NCI-H446 treated with DMSO at 0.1 percent for 48 hours (cell line): ENCODE data around the gene SCYGR1.
"Not testable (repeated sequence)": the region's sequence is repeated elsewhere in the genome, so short reads cannot be mapped to it uniquely, and the experiment has no call there.

Experiments used
- DNase-seq: peaks from one replicate; lab custom pipeline; 2025; lab: John Stamatoyannopoulos, UW

SCYGR1 gene, protein sequence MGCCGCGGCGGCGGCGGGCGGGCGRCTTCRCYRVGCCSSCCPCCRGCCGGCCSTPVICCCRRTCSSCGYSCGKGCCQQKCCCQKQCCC

DNA sequence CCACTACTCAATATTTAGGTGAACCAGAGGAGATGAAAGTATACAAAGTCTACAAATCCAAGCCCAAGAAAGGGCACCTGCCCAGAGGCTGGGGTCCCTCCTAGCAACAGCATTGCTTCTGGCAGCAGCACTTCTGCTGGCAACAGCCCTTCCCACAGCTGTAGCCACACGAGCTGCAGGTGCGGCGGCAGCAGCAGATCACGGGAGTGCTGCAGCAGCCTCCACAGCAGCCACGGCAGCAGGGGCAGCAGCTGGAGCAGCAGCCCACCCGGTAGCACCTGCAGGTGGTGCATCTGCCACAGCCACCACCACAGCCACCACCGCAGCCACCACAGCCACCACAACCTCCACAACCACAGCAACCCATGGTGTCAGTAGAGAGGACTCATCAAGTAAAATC is at the start of gene SCYGR1:
Gene SCYGR1, minus strand, starts transcription at position 367 of the 400 bp plus-strand sequence. Its CDS starts 0 bp downstream, at position 367.
- not testable (repeated sequence) for DNase-seq

DNA sequence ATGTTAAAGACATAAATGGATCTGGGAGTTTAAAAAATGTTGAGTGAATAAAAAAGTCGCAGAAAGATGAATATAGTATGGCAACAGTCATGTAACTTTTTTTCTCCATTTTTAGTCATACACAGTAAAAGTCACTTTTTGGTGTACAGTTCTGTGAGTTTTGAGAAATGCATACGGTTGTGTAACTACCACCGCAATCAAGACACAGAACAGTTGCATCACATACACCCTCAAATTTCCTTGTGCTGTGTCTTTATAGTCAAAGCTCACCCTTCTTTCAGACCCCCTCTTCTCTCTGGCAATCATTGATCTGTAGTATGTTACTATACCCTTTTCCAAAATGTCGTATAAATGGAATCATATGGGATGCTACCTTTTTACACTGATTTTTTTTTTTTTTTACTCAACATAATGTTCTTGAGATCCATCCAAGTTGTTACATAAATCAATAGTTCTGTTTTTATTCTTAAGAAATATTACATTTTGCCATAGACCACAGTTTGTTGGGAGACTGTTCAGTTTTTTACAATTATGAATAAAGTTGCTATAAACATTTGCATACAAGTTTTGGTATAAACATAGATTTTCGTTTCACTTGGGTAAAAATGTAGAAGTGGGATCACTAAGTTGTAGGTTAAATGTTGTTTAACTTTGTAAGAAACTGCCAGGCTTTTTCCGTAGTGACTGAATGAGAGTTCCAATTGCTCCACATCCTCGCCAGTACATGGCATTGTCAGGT is 48.9 kb upstream of the SCYGR1 start:
- DNase-seq = no peak

DNA sequence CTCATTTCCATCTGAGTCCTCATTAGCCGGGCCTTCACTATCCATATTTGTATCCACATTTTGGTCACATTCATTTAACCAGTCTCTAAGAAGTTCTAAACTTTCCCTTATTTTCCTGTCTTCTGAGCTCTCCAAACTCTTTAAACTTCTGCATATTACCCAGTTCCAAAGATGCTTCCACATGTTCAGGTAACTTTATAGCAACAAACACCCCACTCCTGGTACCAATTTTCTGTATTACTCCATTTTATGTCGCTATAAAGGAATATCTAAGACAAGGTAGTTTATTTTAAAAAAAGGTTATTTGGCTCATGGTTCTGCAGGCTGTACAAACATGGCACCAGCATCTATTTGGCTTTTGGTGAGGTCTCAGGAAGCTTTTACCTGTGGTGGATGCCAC is 45.4 kb upstream of the SCYGR1 start:
- DNase-seq = no peak

DNA sequence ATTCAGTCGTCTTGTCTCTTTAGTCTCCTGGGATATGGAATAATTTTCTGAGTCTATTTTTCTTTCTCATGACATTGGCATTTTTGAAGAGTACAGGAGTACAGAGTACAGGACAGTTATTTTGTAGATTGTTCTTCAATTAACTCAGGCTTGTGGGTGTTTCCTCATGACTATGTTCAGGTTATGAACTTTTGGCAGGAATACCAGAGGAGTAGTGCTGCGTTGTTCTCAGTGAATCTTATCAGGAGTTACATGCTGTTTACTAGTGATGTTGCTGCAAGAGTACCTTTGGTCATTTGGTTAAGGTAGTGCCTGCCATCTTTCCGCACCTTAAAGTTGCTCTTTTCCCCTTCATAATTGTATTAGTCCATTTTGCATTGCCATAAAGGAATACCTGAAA is 42.9 kb upstream of the SCYGR1 start:
- no peak for DNase-seq

DNA sequence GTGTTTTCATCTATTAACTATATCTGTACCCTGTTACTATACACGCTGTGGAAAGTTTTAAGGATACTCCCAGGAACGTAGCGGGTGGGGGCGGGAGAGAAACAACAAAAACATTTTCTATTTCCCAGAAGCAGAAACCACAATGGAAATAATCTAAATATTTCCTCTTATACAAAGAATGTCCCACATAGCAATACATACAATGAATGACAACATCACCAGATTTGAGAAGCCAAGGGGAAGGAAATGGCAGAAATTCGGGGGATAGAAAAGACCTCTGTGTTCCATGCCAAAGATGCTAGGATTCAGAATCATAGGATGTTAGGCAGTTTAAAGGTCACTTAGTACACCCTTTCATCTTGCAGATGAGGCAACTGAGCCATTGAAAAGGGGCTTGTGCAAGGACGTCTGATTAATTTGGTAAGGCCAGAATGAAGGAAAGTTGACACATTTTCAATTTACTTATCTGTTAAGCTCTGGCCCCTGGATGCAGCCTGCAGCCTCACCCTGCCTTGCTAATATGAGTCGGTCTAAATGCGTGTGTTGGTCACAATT is 41.1 kb upstream of the SCYGR1 start:
- DNase-seq = no peak

DNA sequence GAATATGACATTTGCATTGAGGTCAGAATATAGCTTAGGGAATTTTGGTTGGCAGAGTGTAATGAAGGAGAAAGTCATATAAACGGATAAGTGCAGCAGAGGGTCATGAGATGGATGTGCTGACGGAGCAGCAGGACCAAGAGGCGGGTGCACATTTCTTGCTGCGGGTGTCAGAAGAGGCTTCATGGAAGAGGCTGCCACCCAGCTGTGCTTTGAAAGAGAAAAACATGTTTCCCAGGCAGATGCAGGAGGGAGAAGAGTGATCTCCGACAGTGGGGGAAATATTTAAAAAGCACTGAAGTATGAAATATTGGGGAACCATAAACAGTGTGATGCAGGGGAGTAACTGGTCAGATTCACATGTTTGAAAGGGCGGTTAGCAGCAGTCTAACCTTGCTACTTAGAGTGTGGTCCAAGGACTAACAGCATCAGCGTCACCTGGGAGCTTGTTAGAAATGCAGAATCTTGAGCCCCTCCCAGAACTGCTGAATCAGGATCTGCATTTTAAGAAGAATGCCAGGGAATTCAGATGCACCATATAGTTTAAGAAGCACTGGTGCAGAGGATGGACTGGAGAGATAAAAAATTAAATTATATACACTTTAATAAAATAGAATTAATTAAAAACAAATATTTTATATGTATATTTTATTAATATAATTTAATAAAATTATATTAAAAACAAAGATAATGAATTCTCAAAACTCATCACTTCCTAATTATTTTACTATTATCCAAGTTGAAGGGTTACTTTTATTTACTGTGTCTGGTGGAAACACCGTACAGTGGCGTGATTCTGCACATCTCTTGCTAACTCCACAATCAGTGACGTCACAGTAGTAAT is 36.1 kb upstream of the SCYGR1 start:
- DNase-seq = no peak

DNA sequence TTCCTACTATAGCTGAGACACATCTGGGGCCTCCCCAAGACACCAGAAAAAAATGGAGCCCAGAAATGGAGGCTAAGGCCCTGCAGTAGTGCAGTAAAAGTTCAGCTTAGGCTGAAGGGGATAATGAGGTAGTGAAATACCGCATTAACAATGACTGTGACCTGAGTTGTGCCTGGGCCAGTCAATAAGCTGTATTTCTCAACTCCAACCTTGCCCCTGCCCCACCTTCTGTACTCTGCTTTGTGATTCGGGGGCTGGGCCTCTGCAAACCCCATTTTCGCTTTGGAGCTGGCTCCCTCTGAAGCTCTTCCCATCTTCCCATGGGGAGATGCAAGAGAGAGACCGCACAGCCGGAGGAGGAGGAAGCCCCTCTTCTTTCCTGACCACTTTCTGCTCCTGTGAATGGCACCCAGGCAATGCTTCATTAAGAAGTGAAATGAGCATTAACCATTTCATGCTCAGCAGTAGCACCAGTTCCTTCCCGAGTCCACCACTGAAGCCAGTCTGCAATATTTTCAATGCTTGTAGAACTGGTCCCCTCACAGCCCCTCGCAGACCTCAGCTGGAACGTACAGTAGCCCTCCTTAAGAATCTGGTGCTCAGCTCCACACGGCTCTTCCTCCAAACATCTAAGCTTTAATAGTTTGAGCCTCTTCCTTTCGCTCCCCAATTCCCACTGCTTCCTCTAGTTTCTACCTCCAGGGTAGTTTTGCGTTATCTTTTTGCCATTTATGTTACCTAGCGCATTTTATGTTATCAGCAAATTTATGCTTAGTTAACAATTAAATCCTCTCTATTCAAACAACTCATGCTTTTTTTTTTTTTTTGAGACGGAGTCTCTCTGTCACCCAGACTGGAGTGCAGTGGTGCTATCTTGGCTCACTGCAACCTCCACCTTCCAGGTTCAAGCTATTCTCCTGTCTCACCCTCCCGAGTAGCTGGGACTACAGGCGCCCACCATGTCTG is 32.6 kb upstream of the SCYGR1 start:
- no peak for DNase-seq

DNA sequence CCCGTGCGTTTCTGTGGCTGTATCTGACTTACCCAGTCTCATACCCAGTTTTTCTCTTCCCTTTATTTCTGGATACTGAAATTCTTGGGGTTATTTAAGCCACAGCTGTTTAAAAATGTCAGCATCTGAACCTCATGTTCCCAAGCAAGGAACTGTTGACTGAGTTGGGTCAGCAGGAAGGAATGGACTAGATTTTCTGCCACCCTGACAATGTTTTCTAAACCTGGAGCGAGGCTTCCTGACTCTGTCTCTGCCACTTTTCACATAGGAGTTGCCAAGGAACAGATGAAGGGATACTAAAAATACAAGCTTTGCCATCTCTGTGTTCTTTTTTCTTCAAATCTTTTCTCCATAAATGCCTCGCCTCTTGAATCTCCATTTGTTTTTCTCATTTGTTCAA is 29.0 kb upstream of the SCYGR1 start:
- no peak for DNase-seq

DNA sequence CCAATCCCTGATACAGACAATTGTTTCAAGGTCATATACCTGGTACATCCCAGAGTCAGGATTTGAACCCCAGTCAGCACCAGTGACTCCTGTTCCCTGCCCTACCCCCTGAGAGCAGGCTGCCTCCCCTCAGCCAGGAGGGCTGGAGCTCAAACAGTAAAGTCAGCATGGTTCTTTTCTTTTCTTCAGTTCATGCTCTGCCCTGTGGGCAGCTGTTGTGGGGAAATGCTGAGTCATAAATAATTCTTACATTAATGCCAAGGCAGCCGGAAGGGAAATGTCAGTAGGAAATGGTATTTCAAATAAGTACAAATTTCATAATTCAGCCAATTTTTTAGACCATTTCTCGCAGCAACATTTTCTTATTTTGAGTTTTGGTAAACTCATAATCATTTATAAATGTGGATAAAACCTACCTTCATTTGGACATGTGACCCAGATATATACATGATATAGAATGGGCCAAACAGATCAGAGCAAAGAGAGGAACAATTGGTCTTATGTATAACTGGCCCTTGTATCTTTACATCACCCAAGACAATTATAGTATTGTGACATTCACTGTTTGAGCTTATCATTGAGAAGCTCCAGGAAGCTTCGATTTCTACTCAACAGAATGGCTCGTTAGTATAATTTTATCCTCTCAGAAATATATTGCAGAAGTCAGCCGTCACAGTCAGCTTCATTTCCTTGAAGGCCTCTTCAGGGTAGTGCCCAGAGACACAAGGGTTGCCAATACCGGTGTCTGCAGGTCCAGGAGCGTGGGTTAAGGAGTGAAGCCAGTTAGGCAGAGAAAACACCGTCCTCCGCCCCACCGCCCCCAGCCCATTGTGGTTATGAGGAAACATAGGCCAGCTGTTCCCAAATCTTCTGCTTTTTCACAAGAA is 28.0 kb upstream of the SCYGR1 start:
- DNase-seq = peak; percentile 1

DNA sequence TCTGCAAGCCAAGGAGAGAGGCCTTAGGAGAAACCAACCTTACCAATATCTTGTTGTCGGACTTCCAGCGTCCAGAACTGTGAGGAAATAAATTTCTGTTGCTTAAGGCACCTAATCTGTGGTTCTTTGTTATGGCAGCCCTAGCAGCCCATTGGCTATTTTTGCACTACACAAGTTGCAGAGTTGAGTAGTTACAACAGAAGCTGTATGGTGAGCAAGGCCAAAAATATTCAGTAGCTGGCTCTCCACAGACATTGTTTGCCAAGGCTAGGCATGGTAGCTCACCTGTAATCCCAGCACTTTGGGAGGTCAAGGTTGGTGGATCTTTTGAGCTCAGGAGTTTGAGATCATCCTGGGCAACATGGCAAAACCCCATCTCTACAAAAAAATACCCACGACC is 27.1 kb upstream of the SCYGR1 start:
- DNase-seq = no peak

DNA sequence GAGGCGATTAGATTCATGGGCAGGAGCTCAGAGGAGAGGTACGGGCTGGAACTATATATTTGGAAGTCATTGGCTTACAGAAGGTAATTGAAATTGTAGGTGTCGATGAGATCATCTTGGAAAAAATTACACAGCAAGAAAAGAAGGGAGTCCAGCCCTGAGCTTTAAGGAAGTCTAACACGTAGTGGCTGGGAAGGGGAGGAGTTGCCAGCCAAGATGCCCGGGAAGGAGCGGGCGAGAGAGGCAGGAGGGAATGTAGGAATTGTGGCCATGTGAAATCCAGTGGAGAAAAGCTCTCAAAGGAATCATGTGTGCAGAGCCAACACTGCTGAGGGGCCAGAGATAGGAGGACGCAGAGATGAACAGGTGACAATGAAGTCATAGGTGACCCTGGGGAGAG is 25.6 kb upstream of the SCYGR1 start:
- DNase-seq = no peak

DNA sequence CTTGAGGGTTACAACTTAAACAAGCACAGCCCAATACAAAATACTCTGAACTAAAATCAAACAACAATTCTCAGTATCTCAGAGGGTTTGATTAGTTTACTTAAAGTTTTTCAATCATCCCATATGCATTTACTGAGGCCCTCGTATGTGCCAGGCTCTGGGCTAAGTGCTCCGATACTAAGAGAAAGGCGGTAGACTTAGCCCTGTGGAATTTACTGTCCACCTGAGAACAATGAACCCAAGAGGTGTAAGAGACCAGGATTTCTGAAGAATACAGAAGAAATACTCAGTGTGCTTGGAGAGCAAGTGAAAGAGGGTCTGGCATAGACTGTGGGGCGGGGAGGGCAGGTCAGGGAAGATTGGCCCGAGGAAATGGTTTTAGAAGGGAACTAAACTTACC is 25.1 kb upstream of the SCYGR1 start:
- DNase-seq = no peak

DNA sequence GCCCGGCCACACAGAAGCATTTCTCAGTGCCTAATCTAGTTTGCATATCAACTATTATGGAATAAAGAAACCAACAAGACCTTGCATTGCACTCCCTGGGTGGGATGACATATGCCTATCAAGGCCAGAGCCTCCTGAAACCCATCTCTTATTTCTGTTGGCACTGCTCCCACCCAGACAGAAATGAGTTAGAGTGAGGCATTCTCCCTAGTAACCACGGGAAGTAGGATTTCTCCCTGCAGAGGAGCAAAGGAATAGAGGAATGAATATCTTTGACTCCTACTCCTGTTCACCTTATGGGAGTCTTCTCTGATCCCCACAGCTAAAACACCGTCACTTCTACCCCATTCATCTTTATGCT is 24.2 kb upstream of the SCYGR1 start:
- no peak for DNase-seq

DNA sequence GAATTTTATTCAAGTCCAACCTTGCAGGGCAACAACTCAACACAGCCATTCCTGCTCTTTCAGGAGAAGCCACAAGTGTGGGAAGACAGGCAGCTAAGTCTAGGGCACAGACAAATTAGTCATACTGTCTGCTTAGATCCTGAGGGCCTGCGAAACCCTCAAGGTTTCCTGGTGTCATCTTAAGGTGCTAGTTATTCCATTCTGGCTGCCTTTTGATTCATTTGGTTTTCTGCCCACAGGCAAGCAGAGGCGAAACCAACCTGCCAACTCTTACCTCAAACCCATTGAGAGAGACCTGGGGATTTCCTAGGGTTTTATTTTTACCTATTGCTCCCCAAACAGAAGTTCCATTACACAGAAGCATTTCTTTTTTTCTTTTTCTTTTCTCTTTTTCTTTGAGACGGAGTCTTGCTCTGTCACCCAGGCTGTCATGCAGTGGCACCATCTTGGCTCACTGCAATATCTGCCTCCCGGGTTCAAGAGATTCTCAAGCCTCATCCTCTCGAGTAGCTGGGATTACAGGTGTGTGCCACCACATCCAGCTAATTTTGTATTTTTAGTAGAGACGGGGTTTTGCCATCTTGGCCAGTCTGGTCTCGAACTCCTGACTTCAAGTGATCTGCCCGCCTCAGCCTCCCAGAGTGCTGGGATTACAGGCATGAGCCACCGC is 23.7 kb upstream of the SCYGR1 start:
- DNase-seq = no peak

DNA sequence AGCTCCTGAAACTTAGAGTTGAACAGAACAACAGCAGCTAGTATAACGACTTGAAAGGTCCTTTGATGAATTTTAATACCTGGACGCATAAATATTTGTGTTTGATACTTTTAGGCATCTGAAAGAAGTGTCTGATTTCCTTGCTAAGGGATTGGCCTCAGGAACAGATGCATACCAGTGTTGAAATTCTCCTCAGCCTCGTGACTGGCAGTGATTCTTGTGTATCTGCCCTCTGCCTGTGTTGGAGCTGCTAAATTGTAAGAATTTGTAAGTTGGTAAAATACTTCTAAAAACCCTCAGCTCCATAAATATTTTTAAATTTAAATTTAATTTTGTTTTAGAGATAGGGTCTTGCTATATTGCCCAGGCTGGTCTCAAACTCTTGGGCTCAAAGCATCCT is 22.4 kb upstream of the SCYGR1 start:
- DNase-seq = no peak

DNA sequence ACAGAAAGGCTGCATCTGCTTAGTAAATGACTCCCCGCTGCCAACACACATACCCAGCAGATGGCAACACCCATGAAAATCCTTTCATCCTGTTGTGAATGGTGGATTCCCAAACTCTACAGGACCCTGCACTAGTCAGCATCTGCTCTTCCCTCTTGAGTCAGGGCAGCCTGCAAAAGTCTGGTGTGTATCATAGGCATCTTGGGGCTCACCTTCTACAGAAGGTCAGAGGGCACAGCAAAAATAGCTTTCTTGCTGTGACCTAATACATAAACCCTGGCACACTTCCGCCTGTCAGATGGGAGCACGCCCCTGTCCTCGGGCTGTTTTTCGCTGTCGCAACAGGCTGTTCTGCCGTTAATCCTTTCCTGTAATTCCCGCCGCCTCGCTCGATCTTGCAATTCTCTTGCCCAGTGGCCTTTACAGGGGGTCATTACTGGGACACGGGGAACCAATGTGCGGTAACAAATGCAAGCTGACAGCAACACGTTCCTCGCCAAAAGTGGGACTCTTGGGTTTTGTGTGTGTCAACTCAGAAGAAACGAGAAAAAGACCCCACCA is 19.9 kb upstream of the SCYGR1 start:
- DNase-seq = peak; percentile 67

DNA sequence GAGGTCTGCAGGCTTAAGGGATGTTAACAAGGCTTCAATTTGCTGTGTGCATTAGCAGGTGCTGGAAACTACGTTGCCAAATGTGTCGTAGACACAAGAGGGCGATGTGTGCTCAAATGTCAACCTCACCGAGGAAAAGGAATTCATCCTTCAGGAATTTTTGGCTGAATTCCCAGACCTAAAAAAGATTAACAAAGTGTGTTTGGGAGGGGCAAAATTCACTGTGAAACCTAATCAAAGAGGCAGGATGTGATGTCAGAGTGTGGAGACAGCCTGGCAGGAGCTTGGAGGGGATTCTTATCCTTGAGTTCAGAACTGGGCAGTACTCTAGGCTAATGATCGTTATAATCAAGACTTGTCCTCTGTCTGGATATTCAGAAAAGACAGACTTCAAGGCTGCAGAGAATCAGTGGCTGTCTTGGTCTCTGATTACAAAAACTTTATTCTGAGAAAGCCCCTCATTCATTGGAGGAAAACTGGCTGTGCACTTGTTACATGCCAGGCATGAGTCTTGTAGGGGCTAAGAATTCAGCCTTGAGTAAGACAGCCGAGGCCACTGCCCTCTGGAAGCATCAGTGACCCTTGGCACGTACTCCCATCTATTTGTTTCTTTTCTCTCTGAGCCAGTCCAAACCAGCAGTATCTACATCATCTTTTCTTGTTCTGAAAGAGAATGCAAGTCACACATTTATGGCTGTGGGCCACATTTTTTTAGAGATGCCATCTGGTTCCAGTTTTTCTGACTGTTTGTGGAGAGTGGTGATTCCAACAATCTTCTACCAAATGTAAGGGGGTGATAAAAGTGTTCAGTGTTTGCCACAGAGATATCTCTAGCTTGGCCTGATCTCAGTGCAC is 18.7 kb upstream of the SCYGR1 start:
- peak; percentile 82 for DNase-seq

DNA sequence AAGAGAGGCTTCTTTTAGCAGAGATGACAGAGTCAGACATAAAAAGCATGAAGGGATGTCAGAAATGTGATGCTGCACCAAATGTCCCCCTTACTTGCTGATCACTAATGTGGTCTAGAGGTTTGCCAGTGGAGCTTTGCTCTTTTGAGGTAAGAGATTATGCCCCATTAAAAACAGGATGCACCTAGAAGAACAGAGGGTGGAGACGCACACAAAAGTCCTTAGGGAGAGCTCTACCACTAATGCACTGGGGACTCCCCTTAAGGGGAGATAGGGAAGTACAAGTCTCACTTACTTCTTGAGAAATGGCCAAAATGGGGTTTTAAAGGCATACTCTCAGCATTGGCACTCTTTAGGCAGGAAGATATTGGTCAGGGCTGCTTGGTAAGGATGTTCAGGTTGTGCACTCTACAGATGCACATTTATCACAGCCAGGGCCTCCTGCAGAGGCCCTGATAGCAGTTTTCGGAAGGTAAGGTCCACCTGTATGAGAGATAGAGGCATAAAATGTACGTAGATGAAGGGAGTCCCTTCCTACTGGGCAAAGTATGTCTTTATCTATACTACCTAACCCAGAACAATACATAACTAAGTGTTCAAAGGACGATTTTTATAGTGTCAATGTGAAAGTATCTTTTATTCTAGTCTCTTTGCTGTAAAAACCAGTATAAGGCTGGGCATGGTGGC is 17.0 kb upstream of the SCYGR1 start:
- DNase-seq = no peak
